Measurements from ENCODE around the gene PDGFRA. TPM values are rescaled to one million over a fixed set of nuclear protein-coding genes. Genes with fewer than 3 reads are reported as not detected.

Gene PDGFRA
- total RNA-seq, 1 donor from 2014 or later: 232 TPM

GRCh38 chr4:54209617-54210016, 19.5 kb upstream of the PDGFRA start:
- Mint-ChIP-seq H3K4me1 (ENCODE audit: unreplicated experiment) (peaks cover 11% of the 10 kb centered on the region), H3K27me3 (ENCODE audit: unreplicated experiment) (no peaks in the 10 kb centered on the region), H3K4me3 (ENCODE audit: unreplicated experiment) (no peak overlapping the region), H3K9me3 (ENCODE audit: unreplicated experiment) (no peaks in the 10 kb centered on the region), H3K27ac (ENCODE audit: unreplicated experiment) (no peak overlapping the region), H3K36me3 (ENCODE audit: unreplicated experiment) (no peaks in the 10 kb centered on the region)
- DNase-seq (ENCODE audit: extremely low spot score, unreplicated experiment): no peak
- TF ChIP-seq, protein P1, sequence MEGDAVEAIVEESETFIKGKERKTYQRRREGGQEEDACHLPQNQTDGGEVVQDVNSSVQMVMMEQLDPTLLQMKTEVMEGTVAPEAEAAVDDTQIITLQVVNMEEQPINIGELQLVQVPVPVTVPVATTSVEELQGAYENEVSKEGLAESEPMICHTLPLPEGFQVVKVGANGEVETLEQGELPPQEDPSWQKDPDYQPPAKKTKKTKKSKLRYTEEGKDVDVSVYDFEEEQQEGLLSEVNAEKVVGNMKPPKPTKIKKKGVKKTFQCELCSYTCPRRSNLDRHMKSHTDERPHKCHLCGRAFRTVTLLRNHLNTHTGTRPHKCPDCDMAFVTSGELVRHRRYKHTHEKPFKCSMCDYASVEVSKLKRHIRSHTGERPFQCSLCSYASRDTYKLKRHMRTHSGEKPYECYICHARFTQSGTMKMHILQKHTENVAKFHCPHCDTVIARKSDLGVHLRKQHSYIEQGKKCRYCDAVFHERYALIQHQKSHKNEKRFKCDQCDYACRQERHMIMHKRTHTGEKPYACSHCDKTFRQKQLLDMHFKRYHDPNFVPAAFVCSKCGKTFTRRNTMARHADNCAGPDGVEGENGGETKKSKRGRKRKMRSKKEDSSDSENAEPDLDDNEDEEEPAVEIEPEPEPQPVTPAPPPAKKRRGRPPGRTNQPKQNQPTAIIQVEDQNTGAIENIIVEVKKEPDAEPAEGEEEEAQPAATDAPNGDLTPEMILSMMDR (IDR thresholded peaks at IDR 0.05): no peak

DNA sequence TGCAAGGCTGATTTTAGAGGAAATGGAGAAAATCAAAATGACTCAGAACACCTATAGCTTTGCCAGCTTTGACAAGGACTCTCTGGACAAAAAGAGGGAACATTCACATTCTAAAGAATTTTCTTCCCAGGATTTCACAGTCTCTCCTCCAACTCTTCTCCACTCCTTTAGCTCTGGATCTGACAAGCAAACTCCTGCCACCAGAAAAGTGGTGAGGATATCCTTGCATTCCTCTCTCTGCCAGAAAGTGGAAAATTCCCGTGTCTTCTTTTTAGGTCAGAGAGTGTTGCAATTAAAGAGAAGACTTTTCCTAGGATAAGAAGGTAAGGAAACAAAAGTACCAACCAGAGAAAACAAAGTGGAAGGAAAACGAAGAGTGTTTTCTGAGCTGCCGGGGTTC, 16.1 kb upstream of the PDGFRA start:
- Mint-ChIP-seq H3K36me3 (ENCODE audit: unreplicated experiment) (no peaks in the 10 kb centered on the region), H3K27ac (ENCODE audit: unreplicated experiment) (no peak overlapping the region), H3K4me1 (ENCODE audit: unreplicated experiment) (peaks cover 20% of the 10 kb centered on the region), H3K4me3 (ENCODE audit: unreplicated experiment) (no peak overlapping the region), H3K27me3 (ENCODE audit: unreplicated experiment) (no peaks in the 10 kb centered on the region), H3K9me3 (ENCODE audit: unreplicated experiment) (no peaks in the 10 kb centered on the region)
- TF ChIP-seq, protein P1 (IDR thresholded peaks at IDR 0.05): no peak
- DNase-seq (ENCODE audit: extremely low spot score, unreplicated experiment): no peak

- Mint-ChIP-seq H3K9me3 (ENCODE audit: unreplicated experiment) (no peaks in the 10 kb centered on the region), H3K36me3 (ENCODE audit: unreplicated experiment) (no peaks in the 10 kb centered on the region), H3K27me3 (ENCODE audit: unreplicated experiment) (no peaks in the 10 kb centered on the region), H3K4me1 (ENCODE audit: unreplicated experiment) (peaks cover 28% of the 10 kb centered on the region), H3K4me3 (ENCODE audit: unreplicated experiment) (no peak overlapping the region), H3K27ac (ENCODE audit: unreplicated experiment) (no peak overlapping the region)
- TF ChIP-seq, protein P1 (IDR thresholded peaks at IDR 0.05): no peak
- no peak for DNase-seq (ENCODE audit: extremely low spot score, unreplicated experiment)
These were observed 15.3 kb upstream of the PDGFRA start for GRCh38 chr4:54213761-54214160.

GRCh38 chr4:54215379-54216077, 13.6 kb upstream of the PDGFRA start:
- Mint-ChIP-seq H3K27me3 (ENCODE audit: unreplicated experiment) (no peaks in the 10 kb centered on the region), H3K4me1 (ENCODE audit: unreplicated experiment) (peaks cover 36% of the 10 kb centered on the region), H3K36me3 (ENCODE audit: unreplicated experiment) (no peaks in the 10 kb centered on the region), H3K9me3 (ENCODE audit: unreplicated experiment) (no peaks in the 10 kb centered on the region), H3K27ac (ENCODE audit: unreplicated experiment) (no peak overlapping the region), H3K4me3 (ENCODE audit: unreplicated experiment) (no peak overlapping the region)
- no peak for DNase-seq (ENCODE audit: extremely low spot score, unreplicated experiment)
- TF ChIP-seq, protein P1 (IDR thresholded peaks at IDR 0.05): no peak

- Mint-ChIP-seq H3K27me3 (ENCODE audit: unreplicated experiment) (no peaks in the 10 kb centered on the region), H3K4me1 (ENCODE audit: unreplicated experiment) (peaks cover 34% of the 10 kb centered on the region), H3K4me3 (ENCODE audit: unreplicated experiment) (peak overlapping the region; percentile 73), H3K36me3 (ENCODE audit: unreplicated experiment) (no peaks in the 10 kb centered on the region), H3K9me3 (ENCODE audit: unreplicated experiment) (no peaks in the 10 kb centered on the region), H3K27ac (ENCODE audit: unreplicated experiment) (peak overlapping the region; percentile 66)
- TF ChIP-seq, protein P1 (IDR thresholded peaks at IDR 0.05): peak; percentile 93
- peak; percentile 92 for DNase-seq (ENCODE audit: extremely low spot score, unreplicated experiment)
These were observed 11.2 kb upstream of the PDGFRA start for GRCh38 chr4:54217642-54218495.
